B cell (primary cell): ENCODE data around the gene OR6C2. TPM values are rescaled to one million over a fixed set of nuclear protein-coding genes. Genes with fewer than 3 reads are reported as not detected.
"Not testable (repeated sequence)": the region's sequence is repeated elsewhere in the genome, so short reads cannot be mapped to it uniquely, and the experiment has no call there.

Experiments used
- ATAC-seq: fragments of 200-7000 bp; cut with Tn5 transposase; one replicate; pipeline ENCODE4 v1.10.0; 2021; ENCODE audit warnings: low read depth, mild to moderate bottlenecking, moderate number of reproducible peaks, moderate library complexity
- CTCF ChIA-PET: fragments of 350-600 bp; sonication (Branson Sonifier 250); formaldehyde crosslinking; loops from one replicate; lab custom pipeline; 2021; ENCODE audit warnings: antibody characterized with exemption, inconsistent platforms; lab: Charles Lee
- POLR2A ChIA-PET: fragments of 350-600 bp; sonication (Branson Sonifier 250); formaldehyde crosslinking; loops from one replicate; lab custom pipeline; 2021; ENCODE audit warnings: antibody characterized with exemption; lab: Charles Lee
- DNase-seq: peaks from one replicate; pipeline ENCODE4 v3.0.0; 2013
- H2AFZ ChIP-seq: 2 replicates; pipeline ENCODE4 v1.6.1; 2012; ENCODE audit warnings: mild to moderate bottlenecking, low read depth, low read length; ENCODE audit not compliant: insufficient read depth, poor library complexity, severe bottlenecking
- H3K27ac ChIP-seq, 2 donors: 1 replicate in 1 of 2; 2 replicates in 1 of 2; pipeline ENCODE4 v1.5.1; 2012 to 2013; ENCODE audit warnings: low read length in 2 of 2, mild to moderate bottlenecking in 2 of 2, moderate library complexity in 1 of 2
- H3K27me3 ChIP-seq, 4 experiments: fragments of 200-600 bp in 1 of 4; sonication (generic) in 1 of 4; replicated peaks in 1 of 4; 1 replicate in 2 of 4; 2 replicates in 2 of 4; pipeline versions ENCODE4 v1.6.1 to v1.7.0; 2013 to 2016; ENCODE audit warnings: low read length in 3 of 4, mild to moderate bottlenecking in 2 of 4, mixed read lengths in 1 of 4, moderate library complexity in 1 of 4; ENCODE audit not compliant: insufficient read depth in 4 of 4, control insufficient read depth in 3 of 4; ENCODE audit errors: control extremely low read depth in 1 of 4
- H3K36me3 ChIP-seq, 2 experiments: replicated peaks in 1 of 2; 1 replicate in 1 of 2; 2 replicates in 1 of 2; pipeline versions ENCODE4 v1.6.1 to v1.7.1; 2013; ENCODE audit warnings: low read length in 1 of 2; ENCODE audit not compliant: insufficient read depth in 2 of 2, control insufficient read depth in 1 of 2; ENCODE audit errors: control extremely low read depth in 1 of 2, extremely low read depth in 1 of 2
- H3K4me1 ChIP-seq, 2 donors: fragments of 200-600 bp in 1 of 2; sonication (generic) in 1 of 2; 1 replicate in 1 of 2; 2 replicates in 1 of 2; pipeline versions ENCODE4 v1.5.1 to v1.6.1; 2013 to 2017; ENCODE audit warnings: low read length in 2 of 2; ENCODE audit not compliant: control insufficient read depth in 2 of 2, insufficient read depth in 2 of 2
- H3K4me2 ChIP-seq: replicated peaks from 2 replicates; pipeline ENCODE3; 2012; ENCODE audit warnings: mild to moderate bottlenecking, low read depth, low read length; ENCODE audit not compliant: poor library complexity, severe bottlenecking
- H3K4me3 ChIP-seq, 5 experiments: fragments of 200-600 bp in 1 of 5; sonication (generic) in 1 of 5; 1 replicate in 3 of 5; 2 replicates in 2 of 5; pipeline versions ENCODE4 v1.5.1 to v1.7.0; 2011 to 2016; ENCODE audit warnings: low read length in 4 of 5, mild to moderate bottlenecking in 4 of 5, low read depth in 2 of 5, control low read depth in 1 of 5, moderate library complexity in 1 of 5; ENCODE audit not compliant: insufficient read depth in 1 of 5; ENCODE audit errors: control extremely low read depth in 1 of 5, extremely low read depth in 1 of 5
- H3K79me2 ChIP-seq: fragments of 200-600 bp; sonication (generic); one replicate; pipeline ENCODE4 v1.6.0; 2016; ENCODE audit warnings: low read length; ENCODE audit not compliant: control insufficient read depth, insufficient read depth
- H3K9ac ChIP-seq: fragments of 200-600 bp; sonication (generic); 2 replicates; pipeline ENCODE4 v1.6.1; 2017; ENCODE audit warnings: mild to moderate bottlenecking, low read length, moderate library complexity
- H3K9me3 ChIP-seq, 3 donors: one replicate each; pipeline versions ENCODE4 v1.6.1 to v1.7.1; 2013; ENCODE audit warnings: low read length in 2 of 3; ENCODE audit not compliant: control insufficient read depth in 2 of 3, insufficient read depth in 1 of 3; ENCODE audit errors: control extremely low read depth in 1 of 3
- H4K20me1 ChIP-seq: 2 replicates; pipeline ENCODE4 v1.6.0; 2012; ENCODE audit warnings: mild to moderate bottlenecking, low read length; ENCODE audit not compliant: insufficient read depth, control insufficient read depth, poor library complexity, severe bottlenecking
- H3K27ac Mint-ChIP-seq: one replicate; pipeline ENCODE4 v1.8.0; 2021; ENCODE audit warnings: mixed read lengths
- H3K27me3 Mint-ChIP-seq: one replicate; pipeline ENCODE4 v1.8.0; 2021; ENCODE audit warnings: mixed read lengths
- H3K4me1 Mint-ChIP-seq: one replicate; pipeline ENCODE4 v1.8.0; 2021; ENCODE audit warnings: mixed read lengths
- H3K4me3 Mint-ChIP-seq: one replicate; pipeline ENCODE4 v1.8.0; 2021; ENCODE audit warnings: mixed read lengths
- H3K9me3 Mint-ChIP-seq: one replicate; pipeline ENCODE4 v1.8.0; 2022; ENCODE audit warnings: mixed read lengths; ENCODE audit not compliant: insufficient read depth
- WGBS: methylation state at CpG from one replicate; pipeline ENCODE4 v1.1.5; 2013; ENCODE audit warnings: missing lambda C conversion rate; ENCODE audit not compliant: insufficient coverage; 5-methylcytosine and 5-hydroxymethylcytosine counted together
- intact Hi-C: fragments of 100-400 bp; cut with micrococcal nuclease; formaldehyde crosslinking; loops from one replicate; pipeline ENCODE4 v1.10.0; 2022
- polyA plus RNA-seq: library from polyadenylated mRNA; depleted of rRNA; stranded (reverse); fragments of >200 nt; gene quantifications from 2 replicates; pipeline ENCODE4 v1.2.3, GENCODE V29; 2012
- total RNA-seq, 2 donors: library from RNA; stranded (reverse); fragments of 120-200 nt in 1 of 2; gene quantifications; 1 replicate in 1 of 2; 2 replicates in 1 of 2; pipeline versions ENCODE4 v1.2.3 to v1.2.4, GENCODE V29; 2013 to 2022

The OR6C2 gene
- total and polyA plus RNA-seq, 2 donors (not counting 1 experiment from before 2014, with no cell fraction given) = not detected

DNA sequence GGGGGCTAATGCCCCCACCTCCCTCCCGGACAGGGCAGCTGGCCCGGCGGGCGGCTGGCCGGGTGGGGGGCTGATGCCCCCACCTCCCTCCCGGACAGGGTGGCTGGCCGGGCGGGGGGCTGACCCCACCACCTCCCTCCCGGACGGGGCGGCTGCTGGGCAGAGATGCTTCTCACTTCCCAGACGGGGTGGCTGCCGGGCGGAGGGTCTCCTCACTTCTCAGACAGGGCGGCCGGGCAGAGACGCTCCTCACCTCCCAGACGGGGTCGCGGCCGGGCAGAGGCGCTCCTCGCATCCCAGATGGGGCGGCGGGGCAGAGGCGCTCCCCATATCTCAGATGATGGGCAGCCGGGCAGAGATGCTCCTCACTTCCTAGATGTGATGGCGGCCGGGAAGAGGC is 35.3 kb downstream of the OR6C2 start:
- 90% methylated on average over 2 of the region's 29 CpGs for WGBS
- POLR2A ChIA-PET = not testable (repeated sequence)

DNA sequence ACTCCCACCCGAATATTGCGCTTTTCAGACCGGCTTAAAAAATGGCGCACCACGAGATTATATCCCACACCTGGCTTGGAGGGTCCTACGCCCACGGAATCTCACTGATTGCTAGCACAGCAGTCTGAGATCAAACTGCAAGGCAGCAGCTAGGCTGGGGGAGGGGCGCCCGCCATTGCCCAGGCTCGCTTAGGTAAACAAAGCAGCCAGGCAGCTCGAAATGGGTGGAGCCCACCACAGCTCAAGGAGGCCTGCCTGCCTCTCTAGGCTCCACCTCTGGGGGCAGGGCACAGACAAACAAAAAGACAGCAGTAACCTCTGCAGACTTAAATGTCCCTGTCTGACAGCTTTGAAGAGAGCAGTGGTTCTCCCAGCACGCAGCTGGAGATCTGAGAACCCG is 40.4 kb downstream of the OR6C2 start:
- H3K4me1 ChIP-seq, H3K4me3 ChIP-seq, H3K9me3 ChIP-seq, intact Hi-C loops, H3K9me3 Mint-ChIP-seq, H3K27me3 ChIP-seq, H4K20me1 ChIP-seq, H3K4me3 Mint-ChIP-seq, H2AFZ ChIP-seq, H3K36me3 ChIP-seq, H3K4me1 Mint-ChIP-seq, ATAC-seq, H3K27ac Mint-ChIP-seq, H3K9ac ChIP-seq, H3K27ac ChIP-seq, H3K27me3 Mint-ChIP-seq, H3K4me2 ChIP-seq, H3K79me2 ChIP-seq, DNase-seq, POLR2A ChIA-PET: not testable (repeated sequence)
- WGBS = 80% methylated on average over 2 of the region's 13 CpGs
- CTCF ChIA-PET = interaction anchor here (0.6 kb wide), 1 partner anchor 1292 kb away, joined by 3 read pairs; no protein-coding TSS in a partner anchor

More for the DNA sequence above, 35.3 kb downstream of the OR6C2 start:
- H3K27me3 Mint-ChIP-seq, H4K20me1 ChIP-seq, H3K79me2 ChIP-seq, DNase-seq, CTCF ChIA-PET, H3K9me3 Mint-ChIP-seq, intact Hi-C loops, H3K27ac Mint-ChIP-seq, H3K9ac ChIP-seq, H3K4me3 ChIP-seq, H2AFZ ChIP-seq, ATAC-seq, H3K4me1 Mint-ChIP-seq, H3K27me3 ChIP-seq, H3K4me3 Mint-ChIP-seq, H3K4me1 ChIP-seq, H3K4me2 ChIP-seq, H3K27ac ChIP-seq, H3K36me3 ChIP-seq, H3K9me3 ChIP-seq: not testable (repeated sequence)
